Measurements from ENCODE around the gene CENPP. TPM values are rescaled to one million over a fixed set of nuclear protein-coding genes. Genes with fewer than 3 reads are reported as not detected.
A peak's percentile ranks its signal among the peaks of the same experiment; 100 is the strongest.
"Not testable (repeated sequence)": the region's sequence is repeated elsewhere in the genome, so short reads cannot be mapped to it uniquely, and the experiment has no call there.

Gene CENPP
- total RNA-seq, 4 donors from 2014 or later = 0.88 to 12.0 (median 4.3) TPM

DNA sequence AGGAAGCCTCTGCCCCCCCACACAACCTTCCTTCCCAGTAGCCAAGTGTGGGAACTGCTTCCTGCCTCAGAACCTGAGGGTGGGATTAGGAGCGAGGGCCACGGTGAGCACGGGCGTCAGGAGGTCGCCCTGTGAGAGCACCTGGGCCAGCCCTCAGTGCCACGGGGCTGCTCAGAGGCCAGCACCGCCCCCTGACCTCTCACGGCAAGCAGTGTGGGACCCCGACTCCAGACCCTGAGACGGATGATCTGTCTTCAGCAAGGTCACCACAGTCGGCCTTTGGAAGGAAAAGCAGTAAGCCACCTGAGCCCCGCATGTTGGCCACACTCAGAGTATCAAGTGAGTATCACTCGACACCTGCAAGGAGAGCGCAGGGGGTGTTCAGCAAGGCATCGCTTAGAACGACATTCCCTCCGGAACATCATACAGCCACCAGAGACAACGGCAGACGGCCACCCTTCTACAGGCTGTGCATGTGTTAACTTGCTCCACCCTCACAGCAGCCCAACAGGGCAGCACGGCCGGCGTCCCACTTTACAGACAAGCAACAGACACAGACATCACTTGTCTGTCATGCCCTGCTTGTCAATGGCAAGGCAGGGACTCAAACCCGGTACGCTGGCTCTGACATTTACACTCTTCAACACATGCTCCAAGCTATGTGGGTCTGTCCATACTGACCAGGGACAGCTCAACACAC, 294.0 kb downstream of the CENPP start:
- peak in 1 of 2 donors; percentile 25 for DNase-seq
- Histone ChIP-seq H3K27me3 (no peaks in the 10 kb centered on the region), H3K36me3 (no peaks in the 10 kb centered on the region), H3K9me3 (no peaks in the 10 kb centered on the region), H3K27ac (peak overlapping the region; percentile 77 to 84), H3K4me1 (peaks cover 12 to 13% of the 10 kb centered on the region in 2 donors), H3K4me3 (no peak overlapping the region)
- TF ChIP-seq, protein P1, sequence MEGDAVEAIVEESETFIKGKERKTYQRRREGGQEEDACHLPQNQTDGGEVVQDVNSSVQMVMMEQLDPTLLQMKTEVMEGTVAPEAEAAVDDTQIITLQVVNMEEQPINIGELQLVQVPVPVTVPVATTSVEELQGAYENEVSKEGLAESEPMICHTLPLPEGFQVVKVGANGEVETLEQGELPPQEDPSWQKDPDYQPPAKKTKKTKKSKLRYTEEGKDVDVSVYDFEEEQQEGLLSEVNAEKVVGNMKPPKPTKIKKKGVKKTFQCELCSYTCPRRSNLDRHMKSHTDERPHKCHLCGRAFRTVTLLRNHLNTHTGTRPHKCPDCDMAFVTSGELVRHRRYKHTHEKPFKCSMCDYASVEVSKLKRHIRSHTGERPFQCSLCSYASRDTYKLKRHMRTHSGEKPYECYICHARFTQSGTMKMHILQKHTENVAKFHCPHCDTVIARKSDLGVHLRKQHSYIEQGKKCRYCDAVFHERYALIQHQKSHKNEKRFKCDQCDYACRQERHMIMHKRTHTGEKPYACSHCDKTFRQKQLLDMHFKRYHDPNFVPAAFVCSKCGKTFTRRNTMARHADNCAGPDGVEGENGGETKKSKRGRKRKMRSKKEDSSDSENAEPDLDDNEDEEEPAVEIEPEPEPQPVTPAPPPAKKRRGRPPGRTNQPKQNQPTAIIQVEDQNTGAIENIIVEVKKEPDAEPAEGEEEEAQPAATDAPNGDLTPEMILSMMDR (IDR thresholded peaks at IDR 0.05) = no peak
- intact Hi-C loops (cut with DNase I; ENCODE audit: low total_unique reads) = no loop called here

DNA sequence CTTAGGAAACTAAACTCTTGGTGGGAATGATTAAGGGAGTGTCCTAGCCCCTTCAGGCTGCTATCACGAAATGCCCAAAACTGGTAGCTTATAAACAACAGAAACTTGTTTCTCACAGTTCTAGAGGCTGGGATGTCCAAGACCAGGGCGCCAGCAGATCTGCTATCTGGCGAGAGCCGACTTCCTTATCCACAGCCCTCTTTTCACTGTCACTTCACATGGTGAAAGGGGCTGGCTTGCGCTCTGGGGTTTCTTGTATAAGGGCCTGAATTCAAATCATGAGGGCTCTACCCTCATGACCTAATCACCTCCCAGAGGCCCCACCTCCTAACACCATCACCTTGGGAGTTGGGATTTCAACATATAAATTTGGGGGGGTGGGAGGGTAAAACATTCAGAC, 295.1 kb downstream of the CENPP start:
- Histone ChIP-seq H3K9me3 (no peaks in the 10 kb centered on the region), H3K36me3 (no peaks in the 10 kb centered on the region), H3K27ac (peak overlapping the region; percentile 48 to 84), H3K4me1 (peaks cover 12 to 13% of the 10 kb centered on the region in 2 donors), H3K4me3 (no peak overlapping the region), H3K27me3 (no peaks in the 10 kb centered on the region)
- intact Hi-C loops (cut with DNase I; ENCODE audit: low total_unique reads) = no loop called here
- no peak for TF ChIP-seq POLR2A (IDR thresholded peaks at IDR 0.05)
- TF ChIP-seq, protein P1 (IDR thresholded peaks at IDR 0.05) = no peak
- DNase-seq = peak in 1 of 2 donors; percentile 40

DNA sequence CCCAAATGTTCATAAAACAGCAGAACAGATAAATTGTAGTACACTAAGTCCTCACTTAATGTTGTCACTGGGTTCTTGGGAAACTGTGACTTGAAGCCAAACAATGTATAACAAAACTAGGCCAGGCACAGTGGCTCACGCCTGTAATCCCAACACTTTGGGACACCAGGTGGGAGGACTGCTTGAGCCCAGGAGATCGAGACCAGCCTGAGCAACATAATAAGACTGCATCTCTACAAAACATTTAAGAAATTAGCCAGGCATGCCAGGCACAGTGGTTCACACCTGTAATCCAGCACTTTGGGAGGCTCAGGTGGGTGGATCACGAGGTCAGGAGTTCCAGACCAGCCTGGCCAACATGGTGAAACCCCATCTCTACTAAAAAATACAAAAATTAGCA, 298.2 kb downstream of the CENPP start:
- H3K27me3 ChIP-seq; intact Hi-C loops (cut with DNase I; ENCODE audit: low total_unique reads); H3K4me1 ChIP-seq; H3K36me3 ChIP-seq; H3K27ac ChIP-seq; H3K4me3 ChIP-seq; DNase-seq; H3K9me3 ChIP-seq: not testable (repeated sequence)

DNA sequence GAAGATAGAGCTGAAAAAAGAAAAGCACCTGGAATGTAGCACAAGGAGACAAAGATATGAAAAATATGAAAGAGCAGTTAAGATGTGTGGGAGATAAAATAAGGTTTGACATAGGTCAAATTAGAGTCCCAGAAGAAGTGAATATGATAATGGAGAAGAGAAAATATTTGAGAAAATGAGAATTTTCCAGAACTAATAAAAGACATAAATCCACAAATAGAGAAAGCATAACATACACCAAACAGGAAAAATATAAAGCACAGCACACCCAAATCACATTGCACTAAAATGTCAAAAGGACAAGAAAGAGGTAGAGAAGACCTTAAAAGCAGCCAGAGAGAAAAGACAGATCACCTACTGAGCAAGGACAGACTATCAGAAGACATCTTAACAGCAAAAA, 300.7 kb downstream of the CENPP start:
- Histone ChIP-seq H3K36me3 (no peaks in the 10 kb centered on the region), H3K27ac (peak overlapping the region in 1 of 2 donors; percentile 55), H3K9me3 (no peaks in the 10 kb centered on the region), H3K4me3 (no peak overlapping the region), H3K27me3 (no peaks in the 10 kb centered on the region), H3K4me1 (no peaks in the 10 kb centered on the region)
- intact Hi-C loops (cut with DNase I; ENCODE audit: low total_unique reads) = no loop called here
- DNase-seq = no peak
- TF ChIP-seq, protein P1 (IDR thresholded peaks at IDR 0.05) = no peak
- no peak for TF ChIP-seq POLR2A (IDR thresholded peaks at IDR 0.05)

DNA sequence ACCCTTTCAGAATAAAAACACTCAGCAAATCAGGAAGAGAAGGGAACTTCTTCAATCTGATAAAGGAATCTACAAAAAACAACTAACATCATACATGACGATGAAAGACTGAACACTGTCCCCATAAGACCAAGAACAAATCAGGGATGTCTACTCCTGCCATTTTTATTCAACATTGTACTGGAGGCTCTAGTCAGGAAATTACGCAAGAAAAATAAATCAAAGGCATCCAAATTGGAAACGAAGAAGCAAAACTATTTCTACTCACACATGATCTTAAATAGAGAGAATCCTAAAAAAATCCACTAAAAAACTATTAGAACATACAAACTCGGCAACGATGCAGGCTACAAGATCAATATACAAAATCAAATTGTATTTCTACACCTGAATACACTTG, 301.9 kb downstream of the CENPP start:
- H3K27me3 ChIP-seq = no peaks in the 10 kb centered on the region
- intact Hi-C loops (cut with DNase I; ENCODE audit: low total_unique reads) = no loop called here
- peak overlapping the region in 1 of 2 donors; percentile 55 for H3K27ac ChIP-seq
- TF ChIP-seq, protein P1 (IDR thresholded peaks at IDR 0.05) = no peak
- no peak for TF ChIP-seq POLR2A (IDR thresholded peaks at IDR 0.05)
- H3K4me3 ChIP-seq = no peak overlapping the region
- H3K9me3 ChIP-seq = no peaks in the 10 kb centered on the region
- no peak for DNase-seq
- no peaks in the 10 kb centered on the region for H3K36me3 ChIP-seq
- H3K4me1 ChIP-seq = no peaks in the 10 kb centered on the region
